ENCODE measurements around the gene CST9.
"Not testable (repeated sequence)": the region's sequence is repeated elsewhere in the genome, so short reads cannot be mapped to it uniquely, and the experiment has no call there.

GRCh38 chr20:23620670-23621386 is 15.1 kb upstream of the CST9 start:
- not testable (repeated sequence) for TF ChIP-seq CTCF (IDR thresholded peaks at IDR 0.05; ENCODE audit: borderline replicate concordance, extremely low read depth, low read length, poor library complexity, severe bottlenecking); EZH2 (IDR thresholded peaks at IDR 0.05; ENCODE audit: borderline replicate concordance, low read depth, low read length, severe bottlenecking)

All from DND-41 (cell line).